Uterus (tissue), 2 donors: ENCODE results near the gene ANKRD55.

Experiments used
- POLR2A ChIP-seq, 2 donors: fragments of 450-650 bp; IDR thresholded peaks; one replicate each; pipeline ENCODE4 v1.6.1; 2016; ENCODE audit warnings: antibody characterized with exemption in 2 of 2, mild to moderate bottlenecking in 1 of 2, moderate library complexity in 1 of 2
- TF ChIP-seq, protein P1 (sequence below), 4 experiments: fragments of 200-600 bp in 2 of 4; fragments of 450-650 bp in 2 of 4; sonication (generic) in 2 of 4; IDR thresholded peaks; one replicate each; pipeline ENCODE4 v1.5.1; 2016 to 2019; ENCODE audit warnings: antibody characterized with exemption in 4 of 4, mild to moderate bottlenecking in 2 of 4, moderate library complexity in 1 of 4

DNA sequence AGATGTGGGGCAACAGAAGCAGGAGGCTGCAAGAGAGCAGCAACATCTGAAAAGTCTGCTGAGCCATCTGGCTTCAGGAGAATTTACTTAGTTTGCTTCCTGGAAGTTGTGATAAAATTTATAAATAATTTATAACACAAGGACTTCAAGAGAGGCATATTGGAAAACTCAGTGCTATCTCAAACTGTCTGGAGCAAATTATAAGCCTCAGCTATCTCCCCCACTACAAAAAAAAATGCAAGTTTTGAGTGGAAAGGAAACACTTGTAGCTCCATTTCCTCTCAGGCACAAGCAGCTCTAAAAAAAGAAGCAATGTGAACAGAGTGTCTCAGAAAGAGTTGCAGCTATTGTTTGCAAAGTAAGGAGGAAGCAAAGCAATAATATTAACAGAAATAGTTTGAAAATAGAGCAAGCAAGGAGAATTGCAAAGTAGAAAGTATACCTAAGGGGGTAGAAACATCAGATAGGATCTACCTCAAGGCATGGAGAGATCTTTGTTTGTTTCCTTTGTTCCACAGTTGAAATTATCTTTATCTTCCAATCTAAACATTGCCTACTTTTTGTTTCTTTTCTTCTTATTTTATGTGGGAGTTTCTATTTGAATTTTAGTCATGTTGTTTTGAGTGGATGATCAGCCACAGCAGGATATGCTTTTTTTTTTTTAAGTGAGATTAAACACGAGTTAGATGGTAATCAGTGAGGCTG, 182.4 kb downstream of the ANKRD55 start:
- TF ChIP-seq POLR2A (IDR thresholded peaks at IDR 0.05) = no peak
- TF ChIP-seq, protein P1, sequence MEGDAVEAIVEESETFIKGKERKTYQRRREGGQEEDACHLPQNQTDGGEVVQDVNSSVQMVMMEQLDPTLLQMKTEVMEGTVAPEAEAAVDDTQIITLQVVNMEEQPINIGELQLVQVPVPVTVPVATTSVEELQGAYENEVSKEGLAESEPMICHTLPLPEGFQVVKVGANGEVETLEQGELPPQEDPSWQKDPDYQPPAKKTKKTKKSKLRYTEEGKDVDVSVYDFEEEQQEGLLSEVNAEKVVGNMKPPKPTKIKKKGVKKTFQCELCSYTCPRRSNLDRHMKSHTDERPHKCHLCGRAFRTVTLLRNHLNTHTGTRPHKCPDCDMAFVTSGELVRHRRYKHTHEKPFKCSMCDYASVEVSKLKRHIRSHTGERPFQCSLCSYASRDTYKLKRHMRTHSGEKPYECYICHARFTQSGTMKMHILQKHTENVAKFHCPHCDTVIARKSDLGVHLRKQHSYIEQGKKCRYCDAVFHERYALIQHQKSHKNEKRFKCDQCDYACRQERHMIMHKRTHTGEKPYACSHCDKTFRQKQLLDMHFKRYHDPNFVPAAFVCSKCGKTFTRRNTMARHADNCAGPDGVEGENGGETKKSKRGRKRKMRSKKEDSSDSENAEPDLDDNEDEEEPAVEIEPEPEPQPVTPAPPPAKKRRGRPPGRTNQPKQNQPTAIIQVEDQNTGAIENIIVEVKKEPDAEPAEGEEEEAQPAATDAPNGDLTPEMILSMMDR (IDR thresholded peaks at IDR 0.05) = no peak
